GM06990 (cell line): Measurements from ENCODE around the gene TIFAB.

Experiments used
- DNase-seq: peaks from one replicate; pipeline ENCODE4 v3.0.0-alpha.2; 2011; ENCODE audit not compliant: insufficient read length; ENCODE audit errors: extremely low read depth
- H3K27me3 ChIP-seq: replicated peaks from 2 replicates; pipeline ENCODE4 v1.6.0; 2011; ENCODE audit warnings: low read length; ENCODE audit not compliant: control insufficient read depth, insufficient read depth
- H3K36me3 ChIP-seq: 2 replicates; pipeline ENCODE4 v1.5.1; 2011; ENCODE audit warnings: low read length; ENCODE audit not compliant: control insufficient read depth, insufficient read depth
- H3K4me3 ChIP-seq: replicated peaks from 2 replicates; pipeline ENCODE4 v1.5.1; 2011; ENCODE audit warnings: low read depth, mild to moderate bottlenecking, control low read depth, low read length
- CTCF ChIP-seq: IDR thresholded peaks from 2 replicates; pipeline ENCODE4 v1.5.1; 2011; ENCODE audit warnings: low read length, control low read depth, mild to moderate bottlenecking, inconsistent platforms; ENCODE audit not compliant: insufficient read depth, poor library complexity, severe bottlenecking

The TIFAB gene

GRCh38 chr5:135471726-135472125 lies 19.6 kb upstream of the TIFAB start:
- H3K27me3 ChIP-seq: peaks cover 2% of the 10 kb centered on the region

GRCh38 chr5:135469911-135470310 lies 17.8 kb upstream of the TIFAB start:
- H3K36me3 ChIP-seq: no peaks in the 10 kb centered on the region
- H3K4me3 ChIP-seq: no peak overlapping the region
- no peak for DNase-seq
- TF ChIP-seq CTCF: no peak
- peaks cover 4% of the 10 kb centered on the region for H3K27me3 ChIP-seq

More at GRCh38 chr5:135471726-135472125, 19.6 kb upstream of the TIFAB start:
- Histone ChIP-seq H3K36me3 (no peaks in the 10 kb centered on the region), H3K4me3 (no peak overlapping the region)
- TF ChIP-seq CTCF: no peak
- no peak for DNase-seq

- Histone ChIP-seq H3K36me3 (no peaks in the 10 kb centered on the region), H3K4me3 (no peak overlapping the region), H3K27me3 (peaks cover 4% of the 10 kb centered on the region)
- TF ChIP-seq CTCF: no peak
- DNase-seq: no peak
Observed at GRCh38 chr5:135468541-135468940, 16.4 kb upstream of the TIFAB start.

DNA sequence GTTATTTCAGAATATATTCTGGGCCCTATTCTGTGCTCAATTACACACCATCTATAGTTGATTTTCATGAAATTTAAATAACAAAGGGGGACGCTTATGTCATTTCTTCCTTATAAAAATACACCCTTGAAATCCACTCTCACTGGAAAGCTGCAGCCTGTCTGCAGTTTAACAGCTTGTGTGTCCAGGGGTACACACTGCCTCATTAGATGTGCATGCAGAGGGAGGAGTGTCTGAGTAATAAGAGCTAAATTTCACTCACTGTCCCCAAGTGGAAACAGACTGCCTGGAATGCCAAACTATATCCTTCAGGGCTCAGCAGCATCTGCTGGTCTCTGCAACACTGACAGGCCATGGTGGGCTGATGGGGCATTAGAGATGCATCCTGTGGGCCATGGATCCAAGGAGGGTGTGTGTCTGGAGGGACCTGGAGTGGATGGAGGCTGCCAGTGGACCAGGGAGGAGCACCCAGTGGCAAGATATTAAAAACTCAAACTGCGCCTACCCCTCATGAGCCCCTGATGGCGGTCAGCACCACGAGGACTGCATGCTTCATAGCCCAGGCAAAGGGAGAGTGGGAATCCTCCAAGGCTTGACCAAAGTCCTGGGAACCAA lies 15.8 kb upstream of the TIFAB start:
- no peak for TF ChIP-seq CTCF
- no peaks in the 10 kb centered on the region for H3K36me3 ChIP-seq
- no peak overlapping the region for H3K4me3 ChIP-seq
- DNase-seq: no peak
- H3K27me3 ChIP-seq: peaks cover 4% of the 10 kb centered on the region

DNA sequence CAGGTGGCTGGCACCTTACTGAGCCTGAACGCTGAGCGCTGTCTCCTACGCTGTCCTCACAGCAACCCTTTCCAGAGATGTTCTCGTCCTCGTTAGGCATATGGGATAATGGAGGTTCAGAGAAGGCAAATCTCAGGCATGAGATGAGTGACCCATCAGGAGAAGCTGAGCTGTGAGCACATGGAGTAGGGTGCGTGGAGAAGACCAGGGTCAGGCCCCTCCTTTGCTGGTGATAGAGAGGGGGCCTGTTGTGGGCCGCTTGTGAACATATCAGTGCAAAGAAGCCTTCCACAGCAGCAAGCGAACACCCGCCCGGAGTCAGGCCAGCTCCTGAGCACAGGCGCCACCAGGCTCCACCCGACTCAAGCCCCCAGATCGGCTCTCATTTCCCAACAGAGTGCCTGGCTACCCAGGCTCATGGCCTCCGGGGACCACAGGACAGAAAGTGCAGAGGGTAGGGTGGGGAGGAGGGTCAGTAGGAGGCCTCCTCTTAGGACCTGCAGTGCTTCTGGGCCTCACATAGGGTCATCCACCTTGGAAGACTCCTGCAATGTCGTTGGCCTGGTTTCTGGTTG lies 15.0 kb upstream of the TIFAB start:
- no peak for DNase-seq
- Histone ChIP-seq H3K36me3 (no peaks in the 10 kb centered on the region), H3K27me3 (peaks cover 4% of the 10 kb centered on the region), H3K4me3 (no peak overlapping the region)
- no peak for TF ChIP-seq CTCF
